HG03565 (cell line): Measurements from ENCODE around the gene COPZ1.
"Not testable (repeated sequence)": the region's sequence is repeated elsewhere in the genome, so short reads cannot be mapped to it uniquely, and the experiment has no call there.

ENCODE experiments used
- ATAC-seq: cut with Tn5 transposase; IDR thresholded peaks from one replicate; pipeline ENCODE4 v1.9.1; 2021; ENCODE audit warnings: mild to moderate bottlenecking, moderate library complexity; ENCODE audit not compliant: unreplicated experiment

COPZ1 gene

DNA sequence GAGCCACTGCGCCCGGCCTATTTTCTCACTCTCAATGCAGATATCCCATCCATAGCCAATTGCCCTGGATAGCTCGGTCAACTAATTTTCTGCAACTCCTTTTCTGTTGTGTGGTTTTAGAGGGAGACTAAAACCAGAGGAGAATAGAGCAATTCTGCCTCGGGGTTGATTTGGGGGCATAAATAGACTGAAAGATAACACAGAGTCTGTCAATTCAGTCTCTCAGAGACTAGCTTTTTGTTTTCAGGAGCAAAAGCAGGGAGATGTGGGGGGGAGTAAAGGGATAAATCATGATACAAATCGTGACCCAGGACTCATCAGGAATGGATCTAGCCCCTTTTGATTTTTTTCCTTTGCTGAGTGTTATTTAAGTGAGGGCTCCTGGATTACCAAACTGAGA, 6.5 kb downstream of the COPZ1 start:
- ATAC-seq, result no peak

DNA sequence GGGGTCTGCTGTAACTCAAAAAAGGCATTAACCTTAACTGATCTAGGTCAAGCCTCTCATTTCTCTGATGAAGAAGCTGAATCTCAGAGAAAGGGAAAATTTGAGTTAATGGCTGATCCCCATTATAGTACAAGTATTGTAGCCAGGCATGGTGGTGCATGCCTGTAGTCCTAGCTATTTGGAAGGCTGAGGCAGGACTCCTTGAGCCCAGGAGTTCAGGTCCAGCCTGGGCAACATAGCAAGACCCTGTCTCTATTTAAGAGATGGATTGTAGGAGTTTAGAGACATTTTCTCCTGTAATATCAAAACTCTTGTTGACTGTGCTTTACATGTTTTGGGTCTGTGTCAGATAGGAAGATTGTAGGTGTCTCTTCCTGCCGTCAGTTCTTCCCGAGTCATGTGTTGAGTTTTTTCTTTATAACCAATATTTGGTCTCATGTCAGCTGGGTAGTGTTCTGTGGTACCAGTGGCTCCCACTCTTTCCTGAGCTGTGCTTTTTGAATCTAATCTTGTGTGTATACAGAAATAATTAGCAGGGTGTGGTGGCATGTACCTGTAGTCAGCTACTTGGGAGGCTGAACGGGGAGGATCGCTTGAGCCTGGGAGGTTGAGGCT, 8.6 kb downstream of the COPZ1 start:
- ATAC-seq, result no peak

DNA sequence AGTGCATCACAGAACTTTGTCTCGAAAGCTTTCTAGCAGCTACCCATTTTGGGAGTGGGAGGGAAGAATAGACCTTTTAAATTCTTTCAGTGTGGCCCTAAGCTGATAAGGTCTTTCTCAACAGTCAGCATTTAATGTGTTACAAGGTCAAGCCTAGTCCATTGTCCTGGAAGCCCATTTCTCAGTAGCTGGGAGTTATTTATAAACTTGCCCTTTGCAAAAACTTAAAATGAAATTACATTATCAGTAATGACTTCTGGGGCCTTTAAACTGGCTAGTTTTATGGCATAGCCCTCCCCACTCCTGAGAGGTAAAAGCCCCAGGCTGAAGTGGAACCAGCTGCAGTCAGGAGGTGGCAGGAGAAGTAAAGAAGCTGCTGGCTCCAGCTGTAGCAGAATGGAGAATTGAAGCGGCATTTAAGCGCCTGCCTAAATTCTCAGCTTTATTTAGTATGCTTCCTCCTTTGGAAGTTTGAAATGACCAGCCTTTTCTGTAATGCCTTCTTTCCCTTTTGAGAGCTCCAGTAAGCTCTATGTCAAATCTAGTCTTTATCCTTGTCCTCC, 12.4 kb downstream of the COPZ1 start:
- ATAC-seq, result no peak

DNA sequence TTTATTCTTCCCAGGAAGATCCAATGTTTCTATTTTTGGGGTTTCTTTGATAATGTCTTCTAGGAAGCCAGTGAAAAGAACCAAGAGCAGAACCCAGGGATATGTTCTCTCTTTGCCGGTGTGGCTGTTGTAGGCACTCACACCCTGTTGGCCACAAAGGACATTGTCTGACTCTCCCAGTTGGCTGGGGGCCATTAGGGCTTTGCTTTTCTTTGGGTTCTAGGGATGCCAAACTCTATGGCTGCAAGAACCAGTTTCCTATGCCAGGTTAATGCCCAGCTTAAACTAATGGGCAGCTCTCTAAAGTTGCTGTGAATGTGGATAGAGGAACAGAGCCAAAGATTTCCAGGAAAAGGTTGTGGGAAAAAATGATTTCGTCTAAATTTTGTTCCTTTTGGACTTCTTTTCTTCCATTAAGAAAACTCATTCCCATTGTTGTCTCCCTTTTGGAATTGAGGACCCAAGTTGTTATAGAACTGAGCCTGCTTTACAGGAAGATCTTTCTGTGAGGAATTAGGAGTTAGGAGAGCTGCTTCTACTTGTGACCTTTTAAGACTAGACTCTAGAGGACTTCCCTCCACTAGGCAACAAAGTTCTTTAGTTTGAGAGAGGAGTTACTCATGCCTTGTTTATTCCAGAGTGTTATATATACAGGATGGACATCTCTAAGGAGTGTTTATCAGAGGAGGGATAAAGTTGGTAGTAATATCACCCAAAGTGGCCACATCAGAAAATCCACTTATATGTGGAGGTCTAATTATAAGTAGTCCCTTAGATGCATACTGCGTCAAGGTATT, 13.1 kb downstream of the COPZ1 start:
- no peak for ATAC-seq

DNA sequence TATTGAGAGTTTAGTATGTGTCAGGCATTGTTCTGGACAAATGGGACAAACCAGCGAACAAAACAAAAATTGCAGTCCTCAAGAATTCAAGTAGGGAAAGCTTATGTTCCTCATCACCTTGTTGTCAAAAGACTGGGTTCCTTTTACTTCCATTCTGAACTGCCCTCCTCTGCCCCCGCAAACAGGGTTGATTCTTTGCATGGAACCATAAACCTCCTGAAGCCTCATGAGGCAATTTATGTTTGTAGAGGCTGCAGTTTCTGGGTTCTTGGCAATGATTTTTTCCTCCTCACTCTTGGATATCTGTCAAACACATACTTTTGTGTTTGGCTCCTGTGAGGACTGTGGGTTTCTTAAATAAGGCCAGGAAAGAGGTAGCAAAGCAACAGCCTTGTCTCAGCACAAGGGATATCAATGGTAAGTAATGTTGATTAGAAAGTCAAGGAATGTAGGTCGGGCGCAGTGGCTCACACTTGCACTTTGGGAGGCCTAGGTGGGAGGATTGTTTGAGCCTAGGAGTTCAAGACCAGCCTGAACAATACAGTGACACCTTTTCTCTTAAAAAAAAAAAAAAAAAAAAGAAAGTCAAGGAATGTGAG, 13.9 kb downstream of the COPZ1 start:
- no peak for ATAC-seq

DNA sequence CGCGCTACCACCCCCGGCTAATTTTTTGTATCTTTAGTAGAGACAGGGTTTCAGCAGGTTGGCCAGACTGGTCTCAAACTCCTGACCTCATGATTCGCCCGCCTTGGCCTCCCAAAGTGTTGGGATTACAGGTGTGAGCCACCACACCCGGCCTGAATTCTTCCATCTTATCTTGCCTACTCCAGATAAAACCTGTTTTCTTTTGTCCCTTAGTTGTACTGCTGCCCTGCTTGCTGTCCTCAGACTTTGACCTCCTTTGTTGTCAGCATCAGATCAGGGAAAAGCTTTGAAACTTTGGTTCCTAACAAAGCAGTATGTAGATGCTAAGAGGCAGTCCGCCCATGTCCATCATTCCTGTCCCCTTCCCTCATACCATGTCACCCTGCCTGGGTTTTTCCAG, 15.9 kb downstream of the COPZ1 start:
- no peak for ATAC-seq

DNA sequence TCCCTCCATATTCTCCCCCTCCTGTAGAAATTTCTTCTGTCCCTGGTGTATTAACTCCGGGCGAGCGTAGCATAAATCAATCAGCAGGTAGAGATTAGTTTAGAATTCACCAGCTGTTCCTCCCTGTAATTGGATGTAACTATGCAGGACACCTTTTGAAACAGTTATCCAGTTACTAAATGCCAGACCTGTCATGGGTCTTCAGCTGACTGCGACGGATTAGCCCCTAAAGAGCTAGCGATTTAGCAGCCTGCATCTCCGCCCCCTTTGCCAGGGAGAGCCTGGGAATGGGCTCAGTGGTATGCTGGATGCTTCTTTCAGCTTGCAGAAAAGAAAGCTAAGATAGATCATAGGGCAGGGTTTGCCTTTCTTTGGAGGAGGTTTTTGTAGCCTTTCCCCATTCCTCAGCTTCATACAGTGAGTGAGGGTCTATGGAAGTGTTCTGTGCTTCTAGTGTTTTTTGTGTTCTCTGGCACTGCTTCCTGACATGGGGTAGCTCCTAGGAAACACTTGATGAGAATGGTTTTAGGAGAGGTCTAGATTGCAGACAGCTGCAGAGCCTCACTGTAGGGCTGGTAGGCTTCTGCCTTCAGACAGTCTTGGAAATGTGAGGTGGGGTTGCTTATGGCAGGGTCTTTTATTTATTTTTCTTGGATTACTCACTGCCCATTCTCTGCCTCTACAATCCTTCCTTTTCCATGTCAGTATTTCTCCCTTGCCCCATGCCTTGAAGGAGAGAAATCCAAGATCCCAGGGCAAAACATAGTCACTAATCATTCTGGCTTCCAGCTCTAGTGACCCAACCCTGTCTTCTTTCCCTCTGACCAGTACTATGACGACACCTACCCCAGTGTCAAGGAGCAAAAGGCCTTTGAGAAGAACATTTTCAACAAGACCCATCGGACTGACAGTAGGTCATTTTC, 16.7 kb downstream of the COPZ1 start:
- ATAC-seq, result no peak

DNA sequence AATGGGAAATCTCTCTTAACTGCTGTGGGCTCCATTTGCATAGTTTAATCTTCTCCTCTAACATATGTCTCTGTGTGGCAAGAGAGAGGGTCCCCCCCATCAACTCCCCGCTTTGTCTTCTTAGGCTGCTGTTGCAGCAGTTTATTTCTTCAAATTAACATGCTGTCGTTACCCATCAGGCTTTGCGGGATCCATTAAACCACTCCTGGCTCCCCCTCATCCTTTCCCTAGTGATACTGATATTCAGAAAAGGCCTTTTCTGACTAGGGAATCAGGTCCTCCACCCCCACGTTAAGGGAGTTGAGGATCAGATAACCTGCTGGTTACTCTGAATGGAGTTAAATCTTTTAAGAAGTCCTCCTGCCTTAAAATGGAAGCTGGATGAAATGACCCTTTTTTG, 24.1 kb downstream of the COPZ1 start:
- ATAC-seq, result no peak

DNA sequence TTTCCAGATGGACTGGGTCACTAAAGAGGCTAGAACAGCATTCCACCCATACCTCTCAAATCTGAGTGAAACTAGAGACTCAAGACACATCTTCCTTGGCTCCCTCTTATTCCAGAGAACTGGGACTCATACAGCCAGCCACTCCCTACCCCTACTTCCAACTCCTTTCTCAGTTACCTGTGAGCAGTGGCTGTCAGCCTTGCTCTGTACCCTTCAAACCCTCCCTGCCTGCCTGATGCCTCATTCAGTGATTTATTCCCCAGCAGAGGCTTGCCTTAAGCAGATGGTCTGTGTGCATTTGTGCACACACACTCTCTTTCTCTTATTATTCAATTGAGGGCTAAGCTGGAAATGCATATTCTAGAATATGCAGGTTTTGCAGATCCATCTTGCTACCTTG, 24.7 kb downstream of the COPZ1 start:
- no peak for ATAC-seq

DNA sequence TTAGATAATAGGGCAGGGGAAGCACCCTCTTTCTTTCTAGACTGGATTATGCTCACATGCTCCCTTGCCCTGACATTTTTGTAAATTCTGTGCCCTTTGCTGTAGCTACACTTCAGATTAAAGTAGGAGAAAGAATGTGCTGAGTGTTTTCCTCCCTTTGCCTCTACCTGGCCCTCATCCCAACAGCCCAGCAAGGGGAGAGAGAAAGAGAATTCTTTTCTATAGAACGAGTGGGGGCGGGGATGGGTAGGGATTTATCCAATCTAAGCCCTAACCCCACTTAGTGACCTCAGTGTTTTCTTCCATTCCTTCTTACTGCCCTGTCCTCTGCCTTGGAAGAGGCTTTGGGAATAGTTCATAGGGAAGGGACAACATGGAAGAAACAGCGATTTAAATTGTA, 25.8 kb downstream of the COPZ1 start:
- ATAC-seq, result no peak

DNA sequence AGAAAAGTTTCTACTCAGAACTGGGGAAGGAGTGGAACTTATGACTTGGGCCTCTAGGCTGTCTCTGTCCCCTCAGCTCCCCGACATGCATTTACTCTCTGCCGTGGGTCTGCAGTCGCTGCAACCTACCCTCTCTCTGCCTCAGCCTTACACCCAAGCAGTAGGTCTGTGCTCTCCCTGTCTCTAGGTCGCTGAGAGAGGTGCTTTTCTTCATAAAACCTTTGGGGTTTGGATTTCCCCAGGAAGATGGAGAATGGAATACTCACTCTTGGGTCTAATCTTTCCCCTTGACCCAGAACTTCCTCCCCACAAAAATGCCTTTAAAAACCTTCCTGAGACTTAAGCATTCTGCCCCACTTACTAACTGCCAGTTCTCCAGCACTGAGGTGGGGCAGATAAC, 26.4 kb downstream of the COPZ1 start:
- no peak for ATAC-seq

DNA sequence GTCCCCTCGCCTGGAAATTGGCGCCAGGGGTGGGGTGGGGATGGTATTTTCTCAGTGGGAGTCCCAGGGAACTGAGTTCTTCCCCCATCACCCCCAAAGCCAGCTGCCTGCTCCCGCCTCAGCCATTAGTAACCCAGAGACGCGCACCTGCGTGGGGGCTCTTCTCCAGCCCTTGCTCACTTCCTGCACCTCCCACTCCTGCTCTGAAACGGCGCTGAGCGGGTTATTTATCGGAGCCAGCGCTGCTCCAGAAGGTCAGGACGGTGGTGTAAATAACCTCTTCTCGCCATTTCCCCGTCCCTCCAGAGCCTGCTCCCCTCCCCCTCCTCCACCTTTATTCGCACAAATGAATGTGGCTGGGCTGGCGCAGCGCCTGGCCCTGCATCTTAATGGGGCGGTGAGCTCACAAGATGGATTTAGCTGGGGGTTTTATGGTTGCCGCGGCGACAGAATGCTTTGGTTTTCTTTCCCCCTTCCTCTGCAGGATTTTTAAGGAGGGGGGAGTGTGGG, 27.1 kb downstream of the COPZ1 start:
- no peak for ATAC-seq

DNA sequence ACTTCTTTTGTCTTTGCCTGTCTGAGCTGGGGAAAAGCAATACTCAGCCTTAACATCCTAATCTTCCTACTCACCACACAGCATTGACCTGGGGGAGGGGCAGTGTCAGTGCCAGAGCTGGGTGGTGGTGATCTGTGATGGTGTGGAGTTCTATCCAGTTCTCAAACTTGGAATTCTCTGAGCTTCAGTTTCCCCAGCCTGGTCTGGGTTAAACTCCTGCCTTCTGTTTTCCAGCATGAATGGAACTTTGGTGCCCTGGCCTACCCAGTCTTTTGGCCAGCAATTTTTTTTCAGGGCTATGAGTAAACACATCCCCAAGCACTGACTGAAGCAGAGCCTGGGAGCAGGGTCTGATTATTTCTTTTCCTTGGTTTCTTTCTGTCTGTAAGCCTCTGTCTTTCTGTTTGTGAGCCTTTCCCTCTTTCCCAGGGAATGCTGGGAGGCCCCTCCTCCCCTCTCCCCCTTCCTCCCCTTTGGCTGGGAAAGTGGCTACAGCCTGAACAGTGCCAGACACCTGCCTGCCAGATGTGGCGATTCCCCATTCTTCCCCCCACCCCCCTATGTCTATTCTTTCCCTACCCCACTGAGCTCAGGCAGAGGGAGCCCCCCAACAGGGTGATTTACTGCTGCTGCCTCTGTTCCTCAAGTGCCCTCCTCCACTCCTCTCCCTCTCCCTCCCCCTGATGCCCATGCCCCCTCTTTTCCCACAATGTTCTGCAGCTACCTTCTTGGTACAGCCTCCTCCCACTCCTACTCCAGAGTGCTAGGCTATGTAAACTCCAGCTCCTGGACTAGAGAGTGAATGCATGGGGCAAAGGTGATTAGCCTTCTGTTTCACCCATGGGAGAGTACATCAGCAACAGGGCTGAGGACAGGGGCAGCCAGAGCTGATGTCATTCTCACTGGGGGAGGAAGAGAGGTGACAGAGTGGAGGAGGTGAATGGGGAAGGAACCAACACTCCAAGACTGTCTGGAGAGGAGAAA, 28.3 kb downstream of the COPZ1 start:
- no peak for ATAC-seq

DNA sequence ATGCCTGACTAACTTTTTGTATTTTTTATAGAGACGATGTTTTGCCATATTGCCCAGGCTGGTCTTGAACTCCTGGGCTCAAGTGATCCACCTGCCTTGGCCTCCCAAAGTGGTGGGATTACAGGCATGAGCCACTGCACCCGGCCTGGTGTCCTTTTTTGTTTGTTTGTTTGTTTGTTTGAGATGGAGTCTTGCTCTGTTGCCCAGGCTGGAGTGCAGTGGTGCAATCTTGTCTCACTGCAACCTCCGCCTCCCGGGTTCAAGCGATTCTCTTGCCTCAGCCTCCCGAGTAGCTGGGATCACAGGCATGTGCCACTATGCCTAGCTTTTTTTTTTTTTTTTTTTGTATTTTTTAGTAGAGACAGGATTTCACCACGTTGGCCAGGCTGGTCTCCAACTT, 29.3 kb downstream of the COPZ1 start:
- not testable (repeated sequence) for ATAC-seq

DNA sequence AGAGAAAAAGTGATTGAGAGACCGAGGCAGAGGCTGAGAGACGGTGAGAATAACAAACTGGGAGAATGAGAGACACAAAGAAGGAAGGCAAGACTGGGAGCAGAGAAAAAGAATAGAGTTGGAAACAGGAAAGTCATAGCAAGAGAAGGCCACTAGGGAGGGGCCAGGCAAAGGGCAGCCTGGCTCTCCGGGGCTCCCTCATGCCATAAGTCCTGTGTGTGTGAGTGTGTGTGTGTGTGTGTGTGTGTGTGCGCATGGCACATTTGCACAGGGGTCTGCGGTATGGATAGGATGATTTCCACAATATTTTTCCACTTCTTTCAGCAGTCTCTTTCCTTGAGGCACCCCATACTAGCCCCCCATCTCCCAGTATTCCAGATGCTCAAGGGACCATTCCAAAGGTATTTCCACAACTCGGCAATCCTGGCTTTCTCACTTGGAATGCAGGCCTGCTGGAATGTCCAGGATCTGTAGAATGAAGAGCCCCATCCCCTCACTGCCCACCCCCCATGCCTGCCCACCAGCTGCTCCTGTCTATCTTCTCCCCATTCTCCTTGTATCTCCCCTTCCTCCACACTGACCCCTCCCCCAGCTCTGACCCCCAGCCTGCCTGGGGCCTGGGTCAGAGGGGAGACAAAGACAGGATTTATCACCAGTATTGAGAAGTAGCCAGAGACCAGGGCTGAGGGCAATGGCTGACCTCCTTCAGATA, 30.3 kb downstream of the COPZ1 start:
- ATAC-seq, result no peak

DNA sequence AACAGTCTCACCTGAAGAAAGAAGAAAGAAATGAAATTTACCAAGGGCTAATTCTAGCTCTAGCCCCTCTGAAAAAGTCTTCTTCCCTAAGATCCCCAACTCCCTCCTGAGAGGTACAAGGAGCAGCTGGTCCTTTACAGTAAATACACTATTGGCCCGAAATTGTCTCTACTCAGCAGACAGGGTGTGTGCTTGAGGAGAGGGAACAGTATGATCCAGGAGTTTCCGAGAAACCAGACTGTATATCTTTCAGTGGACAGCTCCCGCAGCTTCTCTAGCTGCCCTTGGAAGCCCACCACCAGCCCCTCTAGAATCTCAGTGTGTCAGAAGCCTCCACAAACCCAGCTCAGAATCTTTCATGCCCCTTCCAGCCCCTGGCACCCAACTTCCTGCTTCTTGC, 31.3 kb downstream of the COPZ1 start:
- ATAC-seq, result no peak

DNA sequence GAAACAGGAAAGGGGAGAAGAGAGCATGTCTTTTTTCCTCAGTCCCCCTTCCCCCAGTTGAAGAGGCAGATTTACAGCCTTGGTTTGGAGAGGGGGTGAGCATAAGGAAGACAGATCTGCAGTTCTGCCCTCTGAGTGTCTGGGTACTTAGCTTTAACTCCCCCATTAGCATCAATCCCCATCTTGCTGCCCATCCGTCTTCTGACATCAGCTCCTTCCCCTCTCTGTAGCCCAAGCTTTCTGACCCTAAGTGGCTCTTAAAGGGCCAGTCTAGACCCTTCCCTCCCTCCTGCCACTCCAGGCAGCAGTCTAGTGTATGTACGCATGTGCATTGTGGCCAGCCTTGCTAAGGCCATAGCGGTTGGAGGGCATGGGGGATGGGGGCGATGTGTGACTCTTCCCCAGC, 32.0 kb downstream of the COPZ1 start:
- ATAC-seq, result no peak

DNA sequence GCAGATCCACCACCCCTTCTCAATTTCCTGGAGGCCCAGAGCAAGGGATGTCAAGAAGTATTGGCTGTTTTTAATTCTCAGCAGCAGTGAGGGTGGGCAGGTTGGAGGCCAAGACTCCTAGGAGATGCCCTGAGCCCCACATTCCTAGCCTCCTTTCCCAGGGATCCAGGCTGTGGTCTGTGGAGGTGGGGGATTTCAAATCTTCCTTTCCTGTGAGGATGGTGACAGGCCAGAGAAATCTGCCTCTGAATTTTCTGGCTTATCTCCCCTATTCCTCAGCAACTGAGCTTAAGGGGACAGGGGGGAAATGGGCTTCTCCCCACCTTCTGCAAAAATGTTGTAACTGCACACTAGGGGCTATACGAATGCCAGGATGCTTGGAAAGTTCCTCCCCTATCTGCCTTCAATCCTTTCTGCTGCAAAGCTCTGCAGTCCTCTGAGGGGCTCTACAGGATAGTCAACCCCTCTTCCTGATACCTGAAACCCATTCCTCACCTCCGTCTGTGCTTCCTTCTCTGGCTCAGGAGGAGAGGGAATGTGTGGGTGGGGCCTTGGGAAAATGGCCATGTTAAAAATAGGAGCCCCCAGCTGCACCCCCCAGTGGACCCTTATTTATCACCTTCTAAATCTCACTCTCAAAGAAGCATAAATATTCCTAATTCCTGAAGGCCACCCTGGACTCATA, 32.7 kb downstream of the COPZ1 start:
- no peak for ATAC-seq
